Upper lobe of left lung (tissue), 4 donors: Measurements from ENCODE around the gene CDHR5.

Experiments
- CTCF ChIP-seq, 6 experiments: fragments of 450-650 bp in 4 of 6; fragments of 200-600 bp in 2 of 6; sonication (generic) in 2 of 6; IDR thresholded peaks; one replicate each; pipeline ENCODE4 v1.5.1; 2016 to 2019; ENCODE audit warnings: antibody characterized with exemption in 6 of 6
- POLR2A ChIP-seq, 4 donors: fragments of 450-650 bp; IDR thresholded peaks; one replicate each; pipeline ENCODE4 v1.5.1; 2016 to 2017; ENCODE audit warnings: antibody characterized with exemption in 4 of 4, mild to moderate bottlenecking in 2 of 4

GRCh38 chr11:567011-567628 lies 57.6 kb downstream of the CDHR5 start:
- no peak for TF ChIP-seq CTCF (IDR thresholded peaks at IDR 0.05)
- peak in 1 of 4 donors; percentile 34 for TF ChIP-seq POLR2A (IDR thresholded peaks at IDR 0.05)
